ENCODE results near the gene OR52D1. TPM values are rescaled to one million over a fixed set of nuclear protein-coding genes. Genes with fewer than 3 reads are reported as not detected.

Gene OR52D1
- total and polyA plus RNA-seq, 9 of the 15 experiments (the other 6 are each of a cell fraction or from before 2014, with no cell fraction given): 0.14 to 1.3 (median 0.97) TPM; not detected in 6

GRCh38 chr11:5505363-5506048 lies 17.0 kb downstream of the OR52D1 start (continued):
- TF ChIP-seq, protein P1, sequence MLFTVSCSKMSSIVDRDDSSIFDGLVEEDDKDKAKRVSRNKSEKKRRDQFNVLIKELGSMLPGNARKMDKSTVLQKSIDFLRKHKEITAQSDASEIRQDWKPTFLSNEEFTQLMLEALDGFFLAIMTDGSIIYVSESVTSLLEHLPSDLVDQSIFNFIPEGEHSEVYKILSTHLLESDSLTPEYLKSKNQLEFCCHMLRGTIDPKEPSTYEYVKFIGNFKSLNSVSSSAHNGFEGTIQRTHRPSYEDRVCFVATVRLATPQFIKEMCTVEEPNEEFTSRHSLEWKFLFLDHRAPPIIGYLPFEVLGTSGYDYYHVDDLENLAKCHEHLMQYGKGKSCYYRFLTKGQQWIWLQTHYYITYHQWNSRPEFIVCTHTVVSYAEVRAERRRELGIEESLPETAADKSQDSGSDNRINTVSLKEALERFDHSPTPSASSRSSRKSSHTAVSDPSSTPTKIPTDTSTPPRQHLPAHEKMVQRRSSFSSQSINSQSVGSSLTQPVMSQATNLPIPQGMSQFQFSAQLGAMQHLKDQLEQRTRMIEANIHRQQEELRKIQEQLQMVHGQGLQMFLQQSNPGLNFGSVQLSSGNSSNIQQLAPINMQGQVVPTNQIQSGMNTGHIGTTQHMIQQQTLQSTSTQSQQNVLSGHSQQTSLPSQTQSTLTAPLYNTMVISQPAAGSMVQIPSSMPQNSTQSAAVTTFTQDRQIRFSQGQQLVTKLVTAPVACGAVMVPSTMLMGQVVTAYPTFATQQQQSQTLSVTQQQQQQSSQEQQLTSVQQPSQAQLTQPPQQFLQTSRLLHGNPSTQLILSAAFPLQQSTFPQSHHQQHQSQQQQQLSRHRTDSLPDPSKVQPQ (CRISPR knock-in tag; IDR thresholded peaks at IDR 0.05; ENCODE audit: borderline replicate concordance): no peak
- TF ChIP-seq ZNF217 (CRISPR knock-in tag; IDR thresholded peaks at IDR 0.05): no peak
- TF ChIP-seq STAG1 (CRISPR knock-in tag; IDR thresholded peaks at IDR 0.05; ENCODE audit: borderline replicate concordance): no peak
- no peak; the same call in 1 of the 2 replicates for TF ChIP-seq ATF7 (IDR thresholded peaks at IDR 0.05)
- no peak for TF ChIP-seq ZFP30 (CRISPR knock-in tag; IDR thresholded peaks at IDR 0.05; ENCODE audit: borderline replicate concordance)
- TF ChIP-seq TFAM (CRISPR knock-in tag; conservative IDR thresholded peaks at IDR 0.05): no peak
- no peak for TF ChIP-seq ID3 (CRISPR knock-in tag; IDR thresholded peaks at IDR 0.05)
- TF ChIP-seq ID3 (tag; IDR thresholded peaks at IDR 0.05): no peak
- no peak for TF ChIP-seq NUFIP1 (IDR thresholded peaks at IDR 0.05; ENCODE audit: partially characterized antibody)
- no peak for TF ChIP-seq POU5F1 (IDR thresholded peaks at IDR 0.05; ENCODE audit: borderline replicate concordance, low read depth, low read length, partially characterized antibody)
- TF ChIP-seq, protein P2, sequence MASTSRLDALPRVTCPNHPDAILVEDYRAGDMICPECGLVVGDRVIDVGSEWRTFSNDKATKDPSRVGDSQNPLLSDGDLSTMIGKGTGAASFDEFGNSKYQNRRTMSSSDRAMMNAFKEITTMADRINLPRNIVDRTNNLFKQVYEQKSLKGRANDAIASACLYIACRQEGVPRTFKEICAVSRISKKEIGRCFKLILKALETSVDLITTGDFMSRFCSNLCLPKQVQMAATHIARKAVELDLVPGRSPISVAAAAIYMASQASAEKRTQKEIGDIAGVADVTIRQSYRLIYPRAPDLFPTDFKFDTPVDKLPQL (IDR thresholded peaks at IDR 0.05; ENCODE audit: extremely low read depth, insufficient read length): peak; percentile 94
- no peak for TF ChIP-seq ZC3H11A (IDR thresholded peaks at IDR 0.05; ENCODE audit: low read depth, low read length)
- TF ChIP-seq, protein P3, sequence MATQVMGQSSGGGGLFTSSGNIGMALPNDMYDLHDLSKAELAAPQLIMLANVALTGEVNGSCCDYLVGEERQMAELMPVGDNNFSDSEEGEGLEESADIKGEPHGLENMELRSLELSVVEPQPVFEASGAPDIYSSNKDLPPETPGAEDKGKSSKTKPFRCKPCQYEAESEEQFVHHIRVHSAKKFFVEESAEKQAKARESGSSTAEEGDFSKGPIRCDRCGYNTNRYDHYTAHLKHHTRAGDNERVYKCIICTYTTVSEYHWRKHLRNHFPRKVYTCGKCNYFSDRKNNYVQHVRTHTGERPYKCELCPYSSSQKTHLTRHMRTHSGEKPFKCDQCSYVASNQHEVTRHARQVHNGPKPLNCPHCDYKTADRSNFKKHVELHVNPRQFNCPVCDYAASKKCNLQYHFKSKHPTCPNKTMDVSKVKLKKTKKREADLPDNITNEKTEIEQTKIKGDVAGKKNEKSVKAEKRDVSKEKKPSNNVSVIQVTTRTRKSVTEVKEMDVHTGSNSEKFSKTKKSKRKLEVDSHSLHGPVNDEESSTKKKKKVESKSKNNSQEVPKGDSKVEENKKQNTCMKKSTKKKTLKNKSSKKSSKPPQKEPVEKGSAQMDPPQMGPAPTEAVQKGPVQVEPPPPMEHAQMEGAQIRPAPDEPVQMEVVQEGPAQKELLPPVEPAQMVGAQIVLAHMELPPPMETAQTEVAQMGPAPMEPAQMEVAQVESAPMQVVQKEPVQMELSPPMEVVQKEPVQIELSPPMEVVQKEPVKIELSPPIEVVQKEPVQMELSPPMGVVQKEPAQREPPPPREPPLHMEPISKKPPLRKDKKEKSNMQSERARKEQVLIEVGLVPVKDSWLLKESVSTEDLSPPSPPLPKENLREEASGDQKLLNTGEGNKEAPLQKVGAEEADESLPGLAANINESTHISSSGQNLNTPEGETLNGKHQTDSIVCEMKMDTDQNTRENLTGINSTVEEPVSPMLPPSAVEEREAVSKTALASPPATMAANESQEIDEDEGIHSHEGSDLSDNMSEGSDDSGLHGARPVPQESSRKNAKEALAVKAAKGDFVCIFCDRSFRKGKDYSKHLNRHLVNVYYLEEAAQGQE (IDR thresholded peaks at IDR 0.05; ENCODE audit: borderline replicate concordance): no peak
- TF ChIP-seq, protein P3 (CRISPR knock-in tag; IDR thresholded peaks at IDR 0.05; ENCODE audit: low read depth): no peak
- no peak for TF ChIP-seq CBX2 (IDR thresholded peaks at IDR 0.05; ENCODE audit: insufficient read depth, low read length, poor library complexity, severe bottlenecking)

Measured in K562 (cell line).